Occipital lobe (tissue), 2 donors: ENCODE results near the gene EXOC1. TPM values are rescaled to one million over a fixed set of nuclear protein-coding genes. Genes with fewer than 3 reads are reported as not detected.

Source experiments
- DNase-seq: peaks from one replicate; lab custom pipeline; 2025; lab: John Stamatoyannopoulos, UW
- total RNA-seq: library from RNA; depleted of rRNA; stranded (reverse); fragments of >200 nt; gene quantifications from one replicate; pipeline ENCODE4 v1.2.3, GENCODE V29; 2014

The EXOC1 gene
- total RNA-seq, 1 donor from 2014 or later = 98.4 TPM

DNA sequence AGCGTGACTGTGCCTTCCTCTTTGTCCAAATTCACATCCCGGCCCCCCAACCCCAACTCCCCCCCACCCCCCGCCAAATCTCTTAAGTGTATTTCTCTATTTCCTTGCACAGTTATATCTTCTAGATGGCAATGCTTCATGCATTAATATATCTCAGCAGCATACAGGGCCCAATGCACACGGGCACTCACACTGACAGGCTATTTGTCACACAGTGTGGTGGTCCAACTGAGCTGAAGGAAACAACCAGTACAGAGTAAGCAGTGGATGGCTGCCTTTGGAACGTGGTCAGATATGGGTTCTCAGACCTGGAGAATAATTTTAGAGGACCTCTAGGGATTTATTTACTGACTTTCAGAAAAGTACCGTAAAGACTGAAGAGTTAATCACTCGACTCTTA is 681 bp downstream of the EXOC1 start:
- DNase-seq = no peak

GRCh38 chr4:55857586-55857985 is 4.1 kb downstream of the EXOC1 start:
- DNase-seq = no peak

GRCh38 chr4:55859711-55860110 is 6.3 kb downstream of the EXOC1 start:
- no peak for DNase-seq

DNA sequence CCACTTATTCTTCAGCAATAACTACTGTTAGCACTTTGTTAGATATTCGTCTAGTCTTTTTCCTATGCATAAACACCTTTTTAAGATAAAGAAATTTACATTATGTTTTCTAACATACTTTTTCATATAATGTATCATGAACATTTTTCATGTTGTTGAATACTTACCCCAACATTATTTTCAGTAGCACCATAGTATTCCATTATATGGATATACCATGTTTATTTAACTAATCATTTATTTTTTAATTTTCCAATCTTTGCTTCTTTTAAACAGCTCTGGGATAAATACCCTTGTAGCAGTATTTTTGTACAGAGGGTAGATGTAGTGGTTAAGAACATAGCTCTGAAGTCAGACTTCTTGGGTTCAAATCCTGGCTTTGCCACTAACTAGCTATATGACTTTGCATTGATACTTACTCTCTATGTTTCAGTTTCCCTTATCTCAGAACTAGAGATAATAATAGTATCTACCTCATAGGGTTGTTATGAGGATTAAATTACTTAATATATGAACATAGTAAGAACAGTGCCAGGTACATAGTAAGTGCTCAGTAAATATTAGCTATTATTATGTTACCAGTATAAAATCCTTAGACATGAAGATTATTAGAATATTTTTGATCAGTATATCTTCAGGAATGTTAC is 11.3 kb downstream of the EXOC1 start:
- no peak for DNase-seq

GRCh38 chr4:55865228-55865806 is 11.9 kb downstream of the EXOC1 start:
- DNase-seq = no peak

DNA sequence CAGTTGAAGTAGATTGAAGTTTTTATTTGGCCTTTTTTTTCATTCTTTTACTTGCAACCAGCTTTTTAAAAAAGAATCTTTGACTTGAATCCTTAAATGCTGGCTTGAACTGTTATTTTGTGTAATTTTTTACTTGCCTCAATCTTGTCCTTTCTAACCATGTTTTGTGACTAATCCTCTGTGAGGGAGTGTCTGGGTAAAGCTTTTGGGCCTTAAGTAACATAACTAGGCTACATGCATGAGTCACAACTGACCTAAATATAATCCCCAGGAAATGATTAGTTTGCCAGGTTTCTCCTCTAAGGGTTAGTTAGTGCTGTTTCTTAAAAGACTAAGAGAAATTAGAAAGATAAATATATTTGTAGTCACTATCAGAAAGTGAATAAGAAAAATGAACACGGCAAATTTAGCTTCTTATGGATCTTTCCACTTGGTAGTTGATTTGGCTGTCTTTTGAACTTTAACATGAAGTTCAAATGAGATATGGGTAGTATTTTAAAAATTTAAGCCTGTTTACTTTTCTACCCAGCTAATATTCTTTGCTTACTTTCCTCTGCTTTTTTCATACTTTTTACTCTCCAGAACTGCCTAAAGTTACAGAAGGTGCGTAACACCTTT is 13.0 kb downstream of the EXOC1 start:
- DNase-seq = no peak

- no peak for DNase-seq
These were observed 13.6 kb downstream of the EXOC1 start for GRCh38 chr4:55866973-55867574.

- no peak for DNase-seq
These were observed 15.2 kb downstream of the EXOC1 start for GRCh38 chr4:55868581-55869090.

DNA sequence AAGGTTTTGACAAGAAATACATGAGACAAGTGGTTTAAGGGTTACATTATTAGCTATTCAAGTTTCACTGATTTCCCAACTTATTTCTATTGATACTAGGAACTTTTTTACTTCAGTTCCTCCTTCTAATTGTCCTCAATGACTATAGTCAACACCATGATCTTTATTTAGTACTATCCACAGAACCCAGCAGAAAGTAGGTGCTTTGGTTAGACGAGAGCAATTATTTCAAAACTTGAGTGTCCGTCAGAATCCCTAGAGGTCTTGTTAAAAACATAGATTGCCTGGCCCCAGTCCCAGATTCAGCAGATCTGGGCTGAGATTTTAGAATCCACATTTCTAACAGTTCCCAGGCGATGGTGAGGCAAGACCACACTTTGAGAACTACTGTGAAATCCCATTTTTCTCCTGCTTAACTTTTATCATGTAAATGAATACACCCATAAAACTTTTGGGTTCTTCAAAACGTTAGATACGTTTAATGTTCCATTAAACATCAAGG is 17.9 kb downstream of the EXOC1 start:
- DNase-seq = no peak

DNA sequence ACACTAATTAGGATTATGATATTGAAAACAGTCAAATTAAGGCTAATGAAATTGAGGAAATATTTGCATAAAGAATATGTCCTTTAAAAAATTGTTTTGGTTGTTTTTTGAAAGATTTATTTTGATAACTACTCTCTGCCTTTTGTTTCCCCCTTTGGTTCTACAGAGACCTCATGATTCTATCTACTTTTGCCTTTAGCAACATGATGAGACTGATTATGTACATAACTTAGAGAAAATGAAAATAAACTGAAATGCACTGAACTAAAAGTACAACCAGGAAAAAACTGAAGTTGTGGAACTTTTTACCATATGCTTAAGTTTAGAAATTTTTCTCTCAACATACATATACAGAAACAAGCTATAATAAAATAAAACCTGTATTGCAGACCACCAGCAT is 21.4 kb downstream of the EXOC1 start:
- DNase-seq = no peak

DNA sequence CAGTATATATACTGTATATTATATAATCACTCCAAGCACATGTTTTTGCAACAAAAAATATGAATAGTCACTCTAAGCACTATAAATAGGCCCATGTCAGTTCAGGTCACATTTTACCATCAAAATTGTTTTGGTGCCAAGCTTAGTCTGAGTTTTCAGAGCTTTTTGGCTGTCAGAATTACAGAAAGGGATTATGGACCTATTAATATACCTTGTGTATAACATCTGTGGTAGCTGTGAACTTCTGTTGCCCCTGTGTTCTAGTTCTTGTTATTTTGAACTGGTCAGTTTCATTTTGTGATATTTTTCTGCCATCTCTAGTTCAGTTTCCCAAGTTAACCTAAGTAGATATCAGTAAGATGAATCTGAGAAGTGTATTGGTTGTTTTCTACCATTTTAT is 22.9 kb downstream of the EXOC1 start:
- no peak for DNase-seq

DNA sequence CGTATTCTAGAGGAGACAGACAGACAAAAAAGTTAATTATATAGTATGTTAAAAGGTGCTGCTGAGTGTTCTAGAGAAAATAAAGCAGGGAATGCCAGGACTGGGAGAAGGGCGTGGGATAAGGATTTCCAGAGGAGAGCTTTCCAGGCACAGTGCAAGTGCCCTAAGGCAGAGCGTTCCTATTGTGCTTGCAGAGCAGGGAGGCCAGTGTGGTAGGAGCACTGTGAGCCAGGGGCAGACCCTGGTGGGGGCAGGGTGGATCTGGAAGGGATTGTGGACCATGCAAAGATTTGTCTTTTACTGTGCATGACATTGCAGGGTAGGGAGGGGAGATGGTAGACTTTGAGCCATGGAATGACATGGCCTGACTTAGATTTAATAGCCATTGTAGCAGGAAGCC is 25.8 kb downstream of the EXOC1 start:
- no peak for DNase-seq

GRCh38 chr4:55880652-55881280 is 27.3 kb downstream of the EXOC1 start:
- no peak for DNase-seq

- no peak for DNase-seq
These were observed 30.8 kb downstream of the EXOC1 start for GRCh38 chr4:55884093-55884850.

GRCh38 chr4:55884851-55885219 is 31.4 kb downstream of the EXOC1 start:
- DNase-seq = no peak

- DNase-seq = no peak
These were observed 34.1 kb downstream of the EXOC1 start for GRCh38 chr4:55887594-55887993.

DNA sequence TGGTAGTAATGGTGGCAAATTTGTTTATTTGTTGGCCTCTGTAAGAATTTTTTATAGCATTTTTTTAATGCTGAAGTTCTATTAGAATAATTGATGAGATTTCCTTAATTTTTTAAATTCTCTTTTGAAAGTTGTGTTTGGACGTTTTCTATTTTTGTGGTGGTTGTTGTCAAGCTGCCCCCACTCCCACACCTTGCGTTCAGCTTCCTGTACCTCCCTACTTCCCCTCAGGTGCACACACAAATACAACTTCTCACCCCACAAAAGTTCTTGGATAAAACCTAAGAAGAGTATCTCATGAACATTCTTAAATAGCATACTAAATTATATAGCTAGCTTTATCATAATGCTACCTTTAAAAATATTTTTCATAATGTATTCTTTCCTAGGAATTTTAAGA is 38.7 kb downstream of the EXOC1 start:
- DNase-seq = no peak

GRCh38 chr4:55896622-55897021 is 43.2 kb downstream of the EXOC1 start:
- no peak for DNase-seq

GRCh38 chr4:55902677-55903076 is 49.2 kb downstream of the EXOC1 start:
- DNase-seq = no peak

DNA sequence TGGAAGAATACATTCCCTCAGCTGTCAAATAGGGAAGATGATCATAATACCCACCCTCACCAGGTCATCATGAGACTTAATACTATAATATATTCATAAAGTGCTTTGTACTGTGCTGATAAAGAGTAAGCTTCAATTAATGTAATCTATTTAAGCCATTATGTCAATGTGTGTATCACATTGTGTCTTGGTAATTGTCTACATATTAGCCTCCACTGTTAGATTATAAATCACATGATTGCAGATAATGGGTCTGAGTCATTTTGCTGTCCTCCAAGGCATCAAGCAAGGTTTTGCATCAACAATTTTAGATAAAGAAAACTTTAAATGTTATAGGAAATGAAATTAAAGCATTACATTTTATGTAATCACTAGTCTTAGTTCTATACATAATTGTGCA is 50.1 kb downstream of the EXOC1 start:
- DNase-seq = no peak

- DNase-seq = no peak
These were observed 51.1 kb downstream of the EXOC1 start for GRCh38 chr4:55904576-55904975.
